Measurements from ENCODE around the gene NHLRC2. TPM values are rescaled to one million over a fixed set of nuclear protein-coding genes. Genes with fewer than 3 reads are reported as not detected.

Gene NHLRC2
- total RNA-seq, 1 experiment from 2014 or later = 56.3 TPM

DNA sequence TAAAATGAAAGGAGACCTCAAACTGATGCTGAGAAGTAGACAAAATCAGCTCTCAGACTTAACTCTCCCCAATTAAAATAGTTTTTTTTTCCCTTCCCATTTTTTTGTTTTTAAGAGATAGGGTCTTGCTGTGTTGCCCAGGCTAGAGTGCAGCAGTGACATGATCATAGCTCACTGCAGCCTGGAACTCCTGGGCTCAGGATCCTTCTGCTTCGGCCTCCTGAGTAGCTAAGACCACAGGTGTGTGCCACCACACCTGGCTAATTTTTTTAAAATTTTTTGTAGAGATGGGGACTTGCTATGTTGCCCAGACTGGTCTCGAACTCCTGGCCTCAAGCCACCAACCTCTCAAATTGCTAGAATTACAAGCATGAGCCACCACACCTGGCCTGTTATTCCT, 61.1 kb downstream of the NHLRC2 start (continued):
- no peak for TF ChIP-seq FOSL1 (IDR thresholded peaks at IDR 0.05; ENCODE audit: low read depth)
- no peak for TF ChIP-seq EZH2phosphoT487 (IDR thresholded peaks at IDR 0.05; ENCODE audit: borderline replicate concordance)
- TF ChIP-seq EZH2 (IDR thresholded peaks at IDR 0.05) = no peak
- TF ChIP-seq, protein P1, sequence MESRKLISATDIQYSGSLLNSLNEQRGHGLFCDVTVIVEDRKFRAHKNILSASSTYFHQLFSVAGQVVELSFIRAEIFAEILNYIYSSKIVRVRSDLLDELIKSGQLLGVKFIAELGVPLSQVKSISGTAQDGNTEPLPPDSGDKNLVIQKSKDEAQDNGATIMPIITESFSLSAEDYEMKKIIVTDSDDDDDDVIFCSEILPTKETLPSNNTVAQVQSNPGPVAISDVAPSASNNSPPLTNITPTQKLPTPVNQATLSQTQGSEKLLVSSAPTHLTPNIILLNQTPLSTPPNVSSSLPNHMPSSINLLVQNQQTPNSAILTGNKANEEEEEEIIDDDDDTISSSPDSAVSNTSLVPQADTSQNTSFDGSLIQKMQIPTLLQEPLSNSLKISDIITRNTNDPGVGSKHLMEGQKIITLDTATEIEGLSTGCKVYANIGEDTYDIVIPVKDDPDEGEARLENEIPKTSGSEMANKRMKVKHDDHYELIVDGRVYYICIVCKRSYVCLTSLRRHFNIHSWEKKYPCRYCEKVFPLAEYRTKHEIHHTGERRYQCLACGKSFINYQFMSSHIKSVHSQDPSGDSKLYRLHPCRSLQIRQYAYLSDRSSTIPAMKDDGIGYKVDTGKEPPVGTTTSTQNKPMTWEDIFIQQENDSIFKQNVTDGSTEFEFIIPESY (IDR thresholded peaks at IDR 0.05; ENCODE audit: extremely low read depth, insufficient replicate concordance, low read length) = no peak
- TF ChIP-seq ZNF274 (IDR thresholded peaks at IDR 0.05; ENCODE audit: low read depth, low read length) = no peak
- TF ChIP-seq, protein P2, sequence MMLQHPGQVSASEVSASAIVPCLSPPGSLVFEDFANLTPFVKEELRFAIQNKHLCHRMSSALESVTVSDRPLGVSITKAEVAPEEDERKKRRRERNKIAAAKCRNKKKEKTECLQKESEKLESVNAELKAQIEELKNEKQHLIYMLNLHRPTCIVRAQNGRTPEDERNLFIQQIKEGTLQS (IDR thresholded peaks at IDR 0.05) = no peak
- TF ChIP-seq POLR2A (IDR thresholded peaks at IDR 0.05; ENCODE audit: borderline replicate concordance, extremely low read depth, insufficient read depth, insufficient read length) = no peak

DNA sequence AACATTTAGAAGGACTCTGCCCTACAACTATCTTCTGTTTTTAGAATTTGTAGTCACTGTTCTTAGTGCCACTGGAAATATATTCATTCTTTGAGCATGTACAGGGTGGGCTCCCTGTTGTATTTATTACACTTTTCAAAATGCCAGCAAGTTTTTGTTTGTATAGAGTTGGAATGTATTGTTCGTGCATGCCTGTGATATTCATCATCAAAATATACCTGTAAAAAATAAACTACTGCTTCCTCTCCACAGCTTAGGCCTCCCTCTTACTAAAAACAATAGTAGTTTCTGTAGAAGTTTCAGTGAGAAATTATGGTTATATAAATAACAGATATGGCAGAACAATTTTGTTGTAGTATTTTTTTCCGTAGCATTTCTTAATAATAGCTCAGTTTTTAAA, 61.6 kb downstream of the NHLRC2 start:
- no peak for ATAC-seq
- Histone ChIP-seq H3K4me3 (replicated peaks in 1 of 2; ENCODE audit: low read depth in 1 of 2, low read length in 2 of 2) (no peak overlapping the region), H3K79me2 (ENCODE audit: insufficient read depth, low read length) (no peaks in the 10 kb centered on the region), H3K4me1 (ENCODE audit: control insufficient read depth in 1 of 2, insufficient read depth in 2 of 2, low read length in 2 of 2) (no peaks in the 10 kb centered on the region), H3K27me3 (ENCODE audit: insufficient read depth, low read length) (no peaks in the 10 kb centered on the region), H3K9me3 (ENCODE audit: control insufficient read depth in 1 of 2, insufficient read depth in 1 of 2, low read depth in 1 of 2, low read length in 2 of 2) (no peaks in the 10 kb centered on the region), H4K20me1 (ENCODE audit: insufficient read depth) (no peaks in the 10 kb centered on the region), H3K9ac (ENCODE audit: low read length) (no peak overlapping the region), H3K4me2 (ENCODE audit: low read length) (no peak overlapping the region), H2AFZ (ENCODE audit: low read depth, low read length, poor library complexity, severe bottlenecking) (no peak overlapping the region), H3K36me3 (ENCODE audit: control insufficient read depth in 1 of 2, insufficient read depth in 2 of 2, low read length in 2 of 2) (no peaks in the 10 kb centered on the region), H3K27ac (ENCODE audit: low read depth, low read length) (no peak overlapping the region), H3K9me2 (ENCODE audit: insufficient read depth) (no peaks in the 10 kb centered on the region)
- TF ChIP-seq, protein P3, sequence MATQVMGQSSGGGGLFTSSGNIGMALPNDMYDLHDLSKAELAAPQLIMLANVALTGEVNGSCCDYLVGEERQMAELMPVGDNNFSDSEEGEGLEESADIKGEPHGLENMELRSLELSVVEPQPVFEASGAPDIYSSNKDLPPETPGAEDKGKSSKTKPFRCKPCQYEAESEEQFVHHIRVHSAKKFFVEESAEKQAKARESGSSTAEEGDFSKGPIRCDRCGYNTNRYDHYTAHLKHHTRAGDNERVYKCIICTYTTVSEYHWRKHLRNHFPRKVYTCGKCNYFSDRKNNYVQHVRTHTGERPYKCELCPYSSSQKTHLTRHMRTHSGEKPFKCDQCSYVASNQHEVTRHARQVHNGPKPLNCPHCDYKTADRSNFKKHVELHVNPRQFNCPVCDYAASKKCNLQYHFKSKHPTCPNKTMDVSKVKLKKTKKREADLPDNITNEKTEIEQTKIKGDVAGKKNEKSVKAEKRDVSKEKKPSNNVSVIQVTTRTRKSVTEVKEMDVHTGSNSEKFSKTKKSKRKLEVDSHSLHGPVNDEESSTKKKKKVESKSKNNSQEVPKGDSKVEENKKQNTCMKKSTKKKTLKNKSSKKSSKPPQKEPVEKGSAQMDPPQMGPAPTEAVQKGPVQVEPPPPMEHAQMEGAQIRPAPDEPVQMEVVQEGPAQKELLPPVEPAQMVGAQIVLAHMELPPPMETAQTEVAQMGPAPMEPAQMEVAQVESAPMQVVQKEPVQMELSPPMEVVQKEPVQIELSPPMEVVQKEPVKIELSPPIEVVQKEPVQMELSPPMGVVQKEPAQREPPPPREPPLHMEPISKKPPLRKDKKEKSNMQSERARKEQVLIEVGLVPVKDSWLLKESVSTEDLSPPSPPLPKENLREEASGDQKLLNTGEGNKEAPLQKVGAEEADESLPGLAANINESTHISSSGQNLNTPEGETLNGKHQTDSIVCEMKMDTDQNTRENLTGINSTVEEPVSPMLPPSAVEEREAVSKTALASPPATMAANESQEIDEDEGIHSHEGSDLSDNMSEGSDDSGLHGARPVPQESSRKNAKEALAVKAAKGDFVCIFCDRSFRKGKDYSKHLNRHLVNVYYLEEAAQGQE (IDR thresholded peaks at IDR 0.05; ENCODE audit: low read depth) = no peak
- TF ChIP-seq CBX3 (IDR thresholded peaks at IDR 0.05; ENCODE audit: low read depth) (no peak), ZFX (IDR thresholded peaks at IDR 0.05) (no peak), EZH2phosphoT487 (IDR thresholded peaks at IDR 0.05; ENCODE audit: borderline replicate concordance) (no peak), EZH2 (IDR thresholded peaks at IDR 0.05) (no peak), POLR2A (IDR thresholded peaks at IDR 0.05; ENCODE audit: borderline replicate concordance, extremely low read depth, insufficient read depth, insufficient read length) (no peak), YY1 (IDR thresholded peaks at IDR 0.05; ENCODE audit: extremely low read depth, insufficient replicate concordance, low read depth, low read length) (no peak), EGR1 (IDR thresholded peaks at IDR 0.05; ENCODE audit: low read depth) (no peak)
- TF ChIP-seq, protein P4, sequence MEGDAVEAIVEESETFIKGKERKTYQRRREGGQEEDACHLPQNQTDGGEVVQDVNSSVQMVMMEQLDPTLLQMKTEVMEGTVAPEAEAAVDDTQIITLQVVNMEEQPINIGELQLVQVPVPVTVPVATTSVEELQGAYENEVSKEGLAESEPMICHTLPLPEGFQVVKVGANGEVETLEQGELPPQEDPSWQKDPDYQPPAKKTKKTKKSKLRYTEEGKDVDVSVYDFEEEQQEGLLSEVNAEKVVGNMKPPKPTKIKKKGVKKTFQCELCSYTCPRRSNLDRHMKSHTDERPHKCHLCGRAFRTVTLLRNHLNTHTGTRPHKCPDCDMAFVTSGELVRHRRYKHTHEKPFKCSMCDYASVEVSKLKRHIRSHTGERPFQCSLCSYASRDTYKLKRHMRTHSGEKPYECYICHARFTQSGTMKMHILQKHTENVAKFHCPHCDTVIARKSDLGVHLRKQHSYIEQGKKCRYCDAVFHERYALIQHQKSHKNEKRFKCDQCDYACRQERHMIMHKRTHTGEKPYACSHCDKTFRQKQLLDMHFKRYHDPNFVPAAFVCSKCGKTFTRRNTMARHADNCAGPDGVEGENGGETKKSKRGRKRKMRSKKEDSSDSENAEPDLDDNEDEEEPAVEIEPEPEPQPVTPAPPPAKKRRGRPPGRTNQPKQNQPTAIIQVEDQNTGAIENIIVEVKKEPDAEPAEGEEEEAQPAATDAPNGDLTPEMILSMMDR (IDR thresholded peaks at IDR 0.05 in 2 of 3, conservative IDR thresholded peaks at IDR 0.05 in 1 of 3; ENCODE audit: borderline replicate concordance in 1 of 3, insufficient read depth in 1 of 3, low read depth in 2 of 3, low read length in 2 of 3) = no peak
- ChIA-PET POLR2A (no interaction called here), RAD21 (ENCODE audit: low non-redundant PET in 1 of 2, low total read pairs in 2 of 2, uncharacterized antibody in 2 of 2, unreplicated experiment in 2 of 2) (no interaction called here), CTCF (no interaction called here)
- BruUV-seq (replicated peaks) = no TSS peak
- intact Hi-C loops (cut with micrococcal nuclease) = no loop called here
- no peak for DNase-seq (ENCODE audit: low read depth, low spot score)

Data from HCT116 (cell line).